ENCODE results near the gene SRRM2. TPM values are rescaled to one million over a fixed set of nuclear protein-coding genes. Genes with fewer than 3 reads are reported as not detected.

Gene SRRM2
- polyA plus RNA-seq, 3 donors = 19.0 to 1,186 (median 31.8) TPM

GRCh38 chr16:2710711-2711231 lies 41.7 kb upstream of the SRRM2 start:
- no peak overlapping the region for H3K4me2 ChIP-seq (replicated peaks; ENCODE audit: extremely low read depth, low read length, poor library complexity, severe bottlenecking)
- peaks cover 0 to 2% of the 10 kb centered on the region in 2 donors for H3K27me3 ChIP-seq (ENCODE audit: control insufficient read depth in 2 of 2, insufficient read depth in 2 of 2, low read length in 2 of 2)
- no peak for TF ChIP-seq CTCF (IDR thresholded peaks at IDR 0.05)
- intact Hi-C loops (cut with micrococcal nuclease) = no loop called here
- H3K27me3 Mint-ChIP-seq (ENCODE audit: low read depth in 3 of 3) = peaks cover 5 to 13% (median 9%) of the 10 kb centered on the region in 3 donors
- H3K36me3 ChIP-seq (replicated peaks in 1 of 2; ENCODE audit: control insufficient read depth in 1 of 2, insufficient read depth in 2 of 2, low read length in 2 of 2) = peaks cover 36 to 47% of the 10 kb centered on the region in 2 donors
- no peaks in the 10 kb centered on the region for H3K9me3 ChIP-seq (replicated peaks in 1 of 2; ENCODE audit: control insufficient read depth in 1 of 2, insufficient read depth in 1 of 2, low read length in 2 of 2)
- peaks cover 2 to 5% of the 10 kb centered on the region in 2 donors for H3K4me1 ChIP-seq (ENCODE audit: control insufficient read depth in 1 of 2, insufficient read depth in 2 of 2, low read length in 2 of 2)
- no peak overlapping the region for H3K27ac ChIP-seq (ENCODE audit: low read depth in 1 of 2, low read length in 2 of 2)
- H3K9me3 Mint-ChIP-seq = peaks cover 0 to 4% (median 0%) of the 10 kb centered on the region in 7 donors
- H3K79me2 ChIP-seq (ENCODE audit: insufficient read depth, low read length) = no peaks in the 10 kb centered on the region
- H4K20me1 ChIP-seq (ENCODE audit: insufficient read depth, low read length) = peaks cover 69% of the 10 kb centered on the region
- H2AFZ ChIP-seq (ENCODE audit: insufficient read depth, low read depth, low read length, poor library complexity, severe bottlenecking) = no peak overlapping the region
- H3K9ac ChIP-seq (ENCODE audit: insufficient read depth, low read length, poor library complexity, severe bottlenecking) = no peak overlapping the region
- no peak for DNase-seq
- no peak overlapping the region for H3K4me3 ChIP-seq (replicated peaks in 1 of 3; ENCODE audit: low read depth in 2 of 3, low read length in 3 of 3)
- 88% methylated on average over 11 of the region's 11 CpGs for WGBS (ENCODE audit: insufficient coverage)
- H3K4me1 Mint-ChIP-seq = no peaks in the 10 kb centered on the region
- H3K27ac Mint-ChIP-seq = peak overlapping the region in 1 of 7 donors; percentile 20
- peaks cover 17 to 36% of the 10 kb centered on the region in 2 donors for H3K36me3 Mint-ChIP-seq
- H3K4me3 Mint-ChIP-seq = no peak overlapping the region

- H3K9me3 Mint-ChIP-seq = peaks cover 0 to 4% (median 0%) of the 10 kb centered on the region in 7 donors
- Histone ChIP-seq H3K79me2 (ENCODE audit: insufficient read depth, low read length) (no peaks in the 10 kb centered on the region), H3K27ac (ENCODE audit: low read depth in 1 of 2, low read length in 2 of 2) (no peak overlapping the region), H4K20me1 (ENCODE audit: insufficient read depth, low read length) (peaks cover 61% of the 10 kb centered on the region), H3K4me3 (replicated peaks in 1 of 3; ENCODE audit: low read depth in 2 of 3, low read length in 3 of 3) (no peak overlapping the region), H3K9ac (ENCODE audit: insufficient read depth, low read length, poor library complexity, severe bottlenecking) (no peak overlapping the region), H3K36me3 (replicated peaks in 1 of 2; ENCODE audit: control insufficient read depth in 1 of 2, insufficient read depth in 2 of 2, low read length in 2 of 2) (peaks cover 29 to 39% of the 10 kb centered on the region in 2 donors), H3K9me3 (replicated peaks in 1 of 2; ENCODE audit: control insufficient read depth in 1 of 2, insufficient read depth in 1 of 2, low read length in 2 of 2) (no peaks in the 10 kb centered on the region), H3K4me2 (replicated peaks; ENCODE audit: extremely low read depth, low read length, poor library complexity, severe bottlenecking) (no peak overlapping the region), H2AFZ (ENCODE audit: insufficient read depth, low read depth, low read length, poor library complexity, severe bottlenecking) (no peak overlapping the region), H3K27me3 (ENCODE audit: control insufficient read depth in 2 of 2, insufficient read depth in 2 of 2, low read length in 2 of 2) (peaks cover 0 to 2% of the 10 kb centered on the region in 2 donors), H3K4me1 (ENCODE audit: control insufficient read depth in 1 of 2, insufficient read depth in 2 of 2, low read length in 2 of 2) (peaks cover 4 to 7% of the 10 kb centered on the region in 2 donors)
- H3K36me3 Mint-ChIP-seq = peaks cover 17 to 29% of the 10 kb centered on the region in 2 donors
- peaks cover 8 to 15% (median 13%) of the 10 kb centered on the region in 3 donors for H3K27me3 Mint-ChIP-seq (ENCODE audit: low read depth in 3 of 3)
- intact Hi-C loops (cut with micrococcal nuclease) = no loop called here
- H3K4me1 Mint-ChIP-seq = no peaks in the 10 kb centered on the region
- H3K27ac Mint-ChIP-seq = no peak overlapping the region
- TF ChIP-seq CTCF (IDR thresholded peaks at IDR 0.05) = no peak
- DNase-seq = no peak
- 79% methylated on average over 10 of the region's 22 CpGs for WGBS (ENCODE audit: insufficient coverage)
- no peak overlapping the region for H3K4me3 Mint-ChIP-seq
These were observed 40.9 kb upstream of the SRRM2 start for GRCh38 chr16:2711370-2712062.

Data from CD14-positive monocyte (primary cell).